Activated naive CD4-positive, alpha-beta T cell treated with anti-CD3 and anti-CD28 coated beads for 36 hours (primary cell): ENCODE measurements around the gene PARD3B. TPM values are rescaled to one million over a fixed set of nuclear protein-coding genes. Genes with fewer than 3 reads are reported as not detected.
A peak's percentile ranks its signal among the peaks of the same experiment; 100 is the strongest.

Source experiments
- CTCF ChIA-PET: fragments of 350-600 bp; sonication (Branson Sonifier 250); formaldehyde crosslinking; loops from one replicate; lab custom pipeline; 2021; ENCODE audit warnings: antibody characterized with exemption; lab: Charles Lee
- DNase-seq: peaks from one replicate; pipeline ENCODE4 v3.0.0-alpha.2; 2020
- H3K27ac Mint-ChIP-seq: one replicate; pipeline ENCODE4 v1.8.0; 2021; ENCODE audit warnings: mild to moderate bottlenecking, mixed read lengths
- H3K27me3 Mint-ChIP-seq: one replicate; pipeline ENCODE4 v1.8.0; 2021; ENCODE audit warnings: low read depth, mixed read lengths
- H3K36me3 Mint-ChIP-seq: one replicate; pipeline ENCODE4 v1.8.0; 2021; ENCODE audit warnings: low read depth, mixed read lengths
- H3K4me1 Mint-ChIP-seq: one replicate; pipeline ENCODE4 v1.8.0; 2021; ENCODE audit warnings: low read depth, mixed read lengths
- H3K4me3 Mint-ChIP-seq: one replicate; pipeline ENCODE4 v1.8.0; 2021; ENCODE audit warnings: mild to moderate bottlenecking, moderate library complexity, mixed read lengths
- H3K9me3 Mint-ChIP-seq: one replicate; pipeline ENCODE4 v1.8.0; 2021; ENCODE audit warnings: mixed read lengths
- intact Hi-C: fragments of 100-400 bp; cut with micrococcal nuclease; formaldehyde crosslinking; loops from one replicate; pipeline ENCODE4 v1.15.1; 2023
- total RNA-seq, 2 experiments: library from RNA; stranded (reverse); gene quantifications; one replicate each; pipeline ENCODE4 v1.2.3, GENCODE V29; 2021

Gene PARD3B
- total RNA-seq, 2 experiments from 2014 or later: 0.15 to 0.43 TPM

DNA sequence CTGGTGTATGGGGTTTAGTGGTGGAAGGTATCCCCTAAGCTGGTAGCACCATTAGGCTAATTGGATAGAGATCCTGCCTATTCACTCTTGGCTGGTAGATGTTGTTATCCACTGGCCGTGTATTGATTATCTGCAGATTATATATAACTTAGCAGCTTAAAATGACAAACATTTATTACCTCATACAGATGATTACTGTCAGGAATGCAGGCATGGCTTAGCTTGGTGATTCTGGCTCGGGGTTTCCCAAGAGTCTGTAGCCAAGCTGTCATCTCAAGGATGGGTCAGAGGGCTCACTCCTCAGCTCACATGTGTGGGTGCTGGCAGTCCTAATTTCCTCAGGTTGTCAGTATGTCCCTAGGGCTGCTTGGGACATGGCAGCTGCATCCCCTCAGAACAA lies 465.8 kb downstream of the PARD3B start:
- Mint-ChIP-seq H3K4me3 (no peak overlapping the region), H3K36me3 (peaks cover 2% of the 10 kb centered on the region), H3K9me3 (peaks cover 2% of the 10 kb centered on the region), H3K27ac (no peak overlapping the region), H3K27me3 (no peaks in the 10 kb centered on the region), H3K4me1 (peaks cover 16% of the 10 kb centered on the region)
- intact Hi-C loops: no loop called here
- CTCF ChIA-PET: interaction anchor here (0.6 kb wide), 1 partner anchor 324 kb away, joined by 4 read pairs; no protein-coding TSS in a partner anchor
- DNase-seq: no peak

DNA sequence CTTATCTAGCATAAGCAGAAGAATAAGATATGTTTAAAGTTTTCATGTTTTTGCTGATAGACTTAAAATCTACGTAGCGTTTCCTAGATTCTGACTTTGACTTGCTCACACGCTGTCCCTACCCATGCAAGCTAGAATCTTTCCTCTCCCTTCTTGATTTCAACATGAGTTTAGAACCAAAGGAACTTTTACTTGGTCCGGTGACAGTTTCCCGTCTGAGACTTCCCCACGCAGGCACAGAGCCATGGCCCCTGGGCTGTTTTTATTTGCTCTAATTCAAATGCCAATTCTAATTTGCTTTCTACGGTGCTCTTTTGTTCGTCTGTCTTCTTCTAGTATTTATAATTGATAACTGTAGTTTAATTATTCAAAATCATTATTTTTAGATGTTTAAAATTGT lies 467.7 kb downstream of the PARD3B start:
- H3K27me3 Mint-ChIP-seq: no peaks in the 10 kb centered on the region
- H3K36me3 Mint-ChIP-seq: no peaks in the 10 kb centered on the region
- no peak overlapping the region for H3K4me3 Mint-ChIP-seq
- H3K4me1 Mint-ChIP-seq: peaks cover 8% of the 10 kb centered on the region
- no peak overlapping the region for H3K27ac Mint-ChIP-seq
- no peaks in the 10 kb centered on the region for H3K9me3 Mint-ChIP-seq
- intact Hi-C loops: no loop called here
- no peak for DNase-seq
- CTCF ChIA-PET: no interaction called here

DNA sequence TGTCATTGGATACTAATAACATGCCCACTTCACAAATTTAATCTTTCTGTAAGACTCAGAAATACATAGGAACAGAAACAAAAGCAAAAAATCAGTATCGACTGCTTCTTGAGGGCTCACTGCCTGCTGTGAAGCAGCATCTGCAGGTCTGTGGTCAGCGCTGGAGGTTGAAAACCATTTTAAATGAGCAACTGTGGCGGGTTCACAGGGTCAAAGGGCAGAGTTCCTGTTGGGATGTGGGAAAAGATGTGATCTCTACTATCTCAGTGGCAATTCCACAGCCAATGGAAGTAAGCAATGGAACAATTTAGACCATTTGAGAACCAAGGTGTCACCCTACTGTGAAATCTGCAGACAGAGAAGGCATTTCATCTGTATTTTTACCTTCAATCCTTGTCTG lies 468.3 kb downstream of the PARD3B start:
- peaks cover 8% of the 10 kb centered on the region for H3K4me1 Mint-ChIP-seq
- CTCF ChIA-PET: no interaction called here
- DNase-seq: no peak
- H3K27me3 Mint-ChIP-seq: no peaks in the 10 kb centered on the region
- intact Hi-C loops: no loop called here
- no peak overlapping the region for H3K27ac Mint-ChIP-seq
- no peaks in the 10 kb centered on the region for H3K36me3 Mint-ChIP-seq
- H3K9me3 Mint-ChIP-seq: no peaks in the 10 kb centered on the region
- no peak overlapping the region for H3K4me3 Mint-ChIP-seq

DNA sequence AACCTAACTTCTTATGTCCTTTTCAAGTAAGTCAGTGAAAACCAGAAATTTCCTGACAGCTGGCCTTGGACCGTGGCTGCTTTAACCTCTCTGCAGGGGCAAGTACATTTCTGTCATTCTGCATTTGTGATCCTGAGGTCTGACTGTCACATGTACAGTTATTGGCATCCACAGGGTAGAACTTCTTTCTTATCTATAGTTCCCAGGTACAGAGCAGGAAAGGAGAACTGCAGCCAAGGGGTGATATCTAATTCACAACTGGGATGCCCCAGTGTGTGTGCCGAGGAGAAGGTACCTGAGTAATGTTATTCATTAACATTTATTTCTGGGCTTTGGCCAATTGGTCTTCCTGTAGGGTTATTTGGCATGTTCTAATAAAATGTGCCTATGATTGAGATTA lies 468.9 kb downstream of the PARD3B start:
- H3K27ac Mint-ChIP-seq: no peak overlapping the region
- intact Hi-C loops: no loop called here
- no peaks in the 10 kb centered on the region for H3K27me3 Mint-ChIP-seq
- peaks cover 8% of the 10 kb centered on the region for H3K4me1 Mint-ChIP-seq
- DNase-seq: no peak
- H3K4me3 Mint-ChIP-seq: no peak overlapping the region
- no peaks in the 10 kb centered on the region for H3K36me3 Mint-ChIP-seq
- CTCF ChIA-PET: no interaction called here
- peaks cover 3% of the 10 kb centered on the region for H3K9me3 Mint-ChIP-seq

DNA sequence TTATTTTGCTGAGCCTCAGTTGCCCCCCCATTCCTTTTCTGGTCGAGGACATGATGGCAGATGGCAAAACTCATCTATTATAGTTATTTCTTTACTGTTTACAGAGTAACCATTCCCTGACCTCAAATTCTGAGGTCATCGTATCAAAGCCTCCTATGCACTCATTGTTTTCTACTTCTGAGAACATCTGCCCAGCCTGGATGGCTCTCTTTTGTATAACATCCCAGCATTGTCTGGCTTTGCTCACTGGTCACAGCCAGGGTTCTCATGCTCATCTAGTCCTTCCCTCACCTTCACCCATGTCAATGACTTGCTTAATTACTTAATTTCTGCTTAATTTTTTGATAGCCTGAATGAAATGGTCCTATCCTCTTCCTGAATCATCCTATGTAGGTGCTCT lies 472.1 kb downstream of the PARD3B start:
- CTCF ChIA-PET: no interaction called here
- no peak overlapping the region for H3K4me3 Mint-ChIP-seq
- intact Hi-C loops: no loop called here
- no peak overlapping the region for H3K27ac Mint-ChIP-seq
- no peaks in the 10 kb centered on the region for H3K4me1 Mint-ChIP-seq
- DNase-seq: no peak
- H3K27me3 Mint-ChIP-seq: no peaks in the 10 kb centered on the region
- peaks cover 5% of the 10 kb centered on the region for H3K9me3 Mint-ChIP-seq
- no peaks in the 10 kb centered on the region for H3K36me3 Mint-ChIP-seq

DNA sequence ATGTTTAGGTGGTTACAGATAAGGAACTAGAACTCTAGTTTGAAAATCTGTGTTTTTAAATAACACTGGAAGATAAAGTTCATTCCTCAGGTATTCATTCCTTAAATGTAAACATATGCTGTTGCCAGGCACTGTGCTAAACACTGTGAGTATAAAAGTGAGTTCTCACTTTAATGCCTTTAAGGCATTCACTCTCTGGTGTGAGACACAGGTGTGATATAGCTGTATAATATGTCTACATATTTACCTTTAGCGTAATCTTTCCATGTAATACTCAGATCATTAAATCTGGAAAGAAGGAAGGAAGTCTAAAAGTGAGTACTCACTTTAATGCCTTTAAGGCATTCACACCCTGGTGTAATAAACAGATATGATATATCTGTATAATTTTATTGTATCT lies 472.6 kb downstream of the PARD3B start:
- intact Hi-C loops: no loop called here
- Mint-ChIP-seq H3K27me3 (no peaks in the 10 kb centered on the region), H3K9me3 (peaks cover 5% of the 10 kb centered on the region), H3K4me3 (no peak overlapping the region), H3K27ac (no peak overlapping the region), H3K4me1 (no peaks in the 10 kb centered on the region), H3K36me3 (no peaks in the 10 kb centered on the region)
- CTCF ChIA-PET: no interaction called here
- DNase-seq: no peak

DNA sequence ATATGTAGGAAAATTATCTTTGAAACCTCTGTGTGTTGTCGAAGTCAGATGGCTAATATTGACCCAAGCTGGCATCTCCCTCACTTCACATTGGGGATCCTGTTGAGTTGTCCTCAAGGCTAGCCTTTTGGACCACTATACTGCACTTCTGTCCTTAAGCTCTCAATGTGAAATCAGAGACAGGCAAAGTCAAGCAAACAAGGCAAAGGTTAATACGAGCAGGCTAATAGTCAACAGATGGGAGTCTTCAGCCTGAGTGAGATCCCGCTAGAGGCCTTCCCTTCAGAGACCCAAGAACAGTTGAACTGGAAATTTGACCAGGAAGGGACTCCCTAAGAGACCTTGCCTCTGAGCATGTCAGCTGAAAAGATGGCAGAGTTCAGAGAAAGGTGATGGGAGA lies 475.4 kb downstream of the PARD3B start:
- CTCF ChIA-PET: no interaction called here
- peaks cover 10% of the 10 kb centered on the region for H3K4me1 Mint-ChIP-seq
- H3K4me3 Mint-ChIP-seq: no peak overlapping the region
- peaks cover 5% of the 10 kb centered on the region for H3K9me3 Mint-ChIP-seq
- no peak overlapping the region for H3K27ac Mint-ChIP-seq
- no peaks in the 10 kb centered on the region for H3K36me3 Mint-ChIP-seq
- DNase-seq: no peak
- no peaks in the 10 kb centered on the region for H3K27me3 Mint-ChIP-seq
- intact Hi-C loops: no loop called here

DNA sequence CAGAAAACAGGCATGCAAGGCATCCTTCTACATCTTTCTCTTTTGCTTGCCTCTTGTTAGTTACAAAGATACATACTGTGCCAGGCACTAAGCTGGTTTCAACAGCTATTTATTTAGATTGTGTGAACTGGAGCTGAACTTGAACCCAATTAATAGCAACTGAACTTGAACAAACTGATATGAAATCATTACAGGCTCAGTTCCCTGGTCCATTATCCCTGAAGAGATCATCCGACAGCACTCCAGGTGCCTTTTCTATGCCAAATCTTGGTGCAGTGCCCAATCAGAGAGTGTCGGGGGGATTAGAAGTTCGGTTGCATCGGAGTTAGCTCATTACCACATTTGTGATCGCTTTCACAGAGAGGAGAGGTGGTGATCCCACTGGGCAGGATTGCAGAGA lies 477.6 kb downstream of the PARD3B start:
- intact Hi-C loops: no loop called here
- H3K27ac Mint-ChIP-seq: no peak overlapping the region

DNA sequence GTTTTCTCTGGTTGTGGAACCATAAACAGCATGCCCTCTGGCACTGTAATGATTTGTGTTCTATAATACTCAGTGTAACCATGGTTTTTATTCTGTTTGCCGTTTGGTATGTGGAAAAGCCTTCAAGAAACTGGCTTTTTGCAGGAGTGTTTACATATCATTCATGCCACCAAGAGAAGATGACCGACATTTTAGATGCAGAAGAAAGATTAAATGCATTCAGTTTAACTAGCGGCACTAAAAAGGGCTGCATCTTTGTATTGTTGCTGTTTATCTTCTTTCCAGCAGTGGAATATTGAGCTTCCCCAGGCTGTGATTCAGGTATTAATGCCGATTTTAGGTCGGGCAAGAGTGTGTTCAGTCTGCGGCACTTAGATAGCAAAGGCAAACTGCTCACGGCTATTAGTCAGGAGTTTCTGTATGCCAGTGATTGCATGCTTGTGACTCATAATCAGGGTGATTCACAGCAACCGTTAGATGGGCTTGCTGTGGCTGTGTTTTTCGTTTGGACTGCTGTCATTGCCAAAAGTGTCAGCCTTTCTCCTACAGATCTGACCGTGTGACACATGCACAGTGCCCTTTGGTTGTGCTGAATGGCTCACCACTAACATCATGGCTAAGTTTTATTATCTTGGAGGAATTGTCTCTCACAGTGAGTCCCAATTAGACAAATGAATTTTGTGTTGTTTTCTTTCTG lies 479.7 kb downstream of the PARD3B start:
- CTCF ChIA-PET: no interaction called here
- intact Hi-C loops: loop anchor here (2.0 kb wide), 1 partner anchor 54 kb away; no protein-coding TSS in a partner anchor
- Mint-ChIP-seq H3K9me3 (no peaks in the 10 kb centered on the region), H3K27ac (no peak overlapping the region), H3K4me3 (no peak overlapping the region), H3K36me3 (no peaks in the 10 kb centered on the region), H3K27me3 (no peaks in the 10 kb centered on the region), H3K4me1 (peaks cover 16% of the 10 kb centered on the region)
- peak; percentile 63 for DNase-seq

More for the DNA sequence above, 477.6 kb downstream of the PARD3B start:
- no peaks in the 10 kb centered on the region for H3K27me3 Mint-ChIP-seq
- H3K4me1 Mint-ChIP-seq: peaks cover 14% of the 10 kb centered on the region
- DNase-seq: no peak
- no peak overlapping the region for H3K4me3 Mint-ChIP-seq
- peaks cover 5% of the 10 kb centered on the region for H3K9me3 Mint-ChIP-seq
- CTCF ChIA-PET: no interaction called here
- no peaks in the 10 kb centered on the region for H3K36me3 Mint-ChIP-seq

DNA sequence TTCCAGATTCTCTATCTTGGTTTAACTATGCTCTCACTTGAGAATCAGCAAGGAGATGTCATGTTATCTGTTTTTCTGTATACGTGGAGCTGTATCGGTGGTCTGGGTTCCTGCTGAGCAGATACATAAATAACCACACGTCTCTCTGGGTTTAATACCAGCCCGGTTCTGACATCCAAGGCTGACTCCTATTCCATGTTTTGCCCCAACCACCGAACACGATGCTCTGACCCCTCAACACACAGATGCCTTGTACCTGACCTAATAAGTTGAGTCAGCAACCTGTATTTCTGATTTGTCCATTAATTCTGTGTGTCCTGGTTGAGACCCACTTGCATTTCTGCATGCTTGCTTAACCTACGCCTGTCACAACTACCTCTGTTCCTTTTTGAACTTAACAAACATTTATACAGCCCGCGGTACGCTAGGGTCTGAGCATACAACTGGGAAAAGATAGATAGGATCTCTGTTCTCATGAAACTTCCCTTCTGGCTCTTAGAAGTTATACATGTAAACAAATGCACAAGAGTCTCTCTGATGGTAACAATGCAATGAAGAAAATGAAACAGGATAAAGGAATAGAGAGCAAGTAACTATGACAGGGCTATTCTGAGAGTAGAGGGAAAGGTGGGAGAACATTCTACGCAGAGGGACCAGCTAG lies 480.4 kb downstream of the PARD3B start:
- Mint-ChIP-seq H3K36me3 (no peaks in the 10 kb centered on the region), H3K4me3 (no peak overlapping the region), H3K9me3 (no peaks in the 10 kb centered on the region), H3K4me1 (peaks cover 16% of the 10 kb centered on the region), H3K27me3 (no peaks in the 10 kb centered on the region), H3K27ac (no peak overlapping the region)
- CTCF ChIA-PET: no interaction called here
- intact Hi-C loops: loop anchor here (2.0 kb wide), 1 partner anchor 55 kb away; no protein-coding TSS in a partner anchor
- no peak for DNase-seq

DNA sequence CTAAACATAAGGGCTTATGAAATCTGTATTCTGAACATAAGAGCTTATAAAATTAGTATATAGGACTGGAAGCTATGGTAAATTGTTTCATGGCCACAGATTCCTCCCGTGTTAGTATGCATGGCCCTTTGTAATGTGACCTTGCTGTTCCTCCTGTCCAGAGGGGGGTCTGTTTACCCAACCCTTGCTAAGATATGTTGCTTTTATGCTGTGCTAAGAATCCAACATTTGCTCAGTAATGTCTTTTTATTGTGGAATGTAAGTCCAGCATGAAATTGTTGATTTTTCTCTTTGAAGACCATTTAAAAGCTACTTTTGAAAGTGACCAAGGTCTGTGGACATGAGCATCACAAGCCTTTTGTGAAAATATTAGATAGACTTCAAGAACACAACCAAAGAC lies 485.4 kb downstream of the PARD3B start:
- intact Hi-C loops: no loop called here
- H3K4me3 Mint-ChIP-seq: no peak overlapping the region
- H3K4me1 Mint-ChIP-seq: peaks cover 20% of the 10 kb centered on the region
- H3K27ac Mint-ChIP-seq: no peak overlapping the region
- no peaks in the 10 kb centered on the region for H3K27me3 Mint-ChIP-seq
- no peak for DNase-seq
- CTCF ChIA-PET: interaction anchor here (0.6 kb wide), 1 partner anchor 650 kb away, joined by 3 read pairs; no protein-coding TSS in a partner anchor
- no peaks in the 10 kb centered on the region for H3K9me3 Mint-ChIP-seq
- no peaks in the 10 kb centered on the region for H3K36me3 Mint-ChIP-seq

DNA sequence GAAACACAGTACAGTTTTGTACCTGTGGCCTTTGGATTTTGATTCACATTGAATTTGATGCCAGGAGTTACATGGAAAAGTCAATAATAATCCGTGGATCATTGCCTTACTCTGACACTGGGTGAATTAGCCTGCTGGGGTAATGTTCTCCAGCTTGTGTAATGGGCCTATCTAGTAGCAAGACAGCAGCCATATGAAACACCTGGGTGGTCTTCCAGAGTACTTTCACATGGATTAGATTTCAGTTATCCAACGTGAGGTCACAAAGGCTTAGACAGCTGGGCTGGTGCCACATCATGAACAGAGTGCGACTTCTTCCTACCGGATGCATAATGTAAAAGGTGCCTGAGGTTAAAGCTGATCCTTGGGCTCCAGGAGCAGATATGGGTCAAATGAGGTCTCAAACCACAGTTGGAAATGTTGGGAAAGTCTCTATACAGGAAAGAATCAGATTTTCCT lies 486.8 kb downstream of the PARD3B start:
- no peak overlapping the region for H3K27ac Mint-ChIP-seq
- no peaks in the 10 kb centered on the region for H3K36me3 Mint-ChIP-seq
- intact Hi-C loops: no loop called here
- CTCF ChIA-PET: interaction anchor here (1.4 kb wide), 1 partner anchor 25 kb away, joined by 3 read pairs; no protein-coding TSS in a partner anchor
- peaks cover 16% of the 10 kb centered on the region for H3K4me1 Mint-ChIP-seq
- H3K9me3 Mint-ChIP-seq: no peaks in the 10 kb centered on the region
- no peaks in the 10 kb centered on the region for H3K27me3 Mint-ChIP-seq
- DNase-seq: no peak
- no peak overlapping the region for H3K4me3 Mint-ChIP-seq

DNA sequence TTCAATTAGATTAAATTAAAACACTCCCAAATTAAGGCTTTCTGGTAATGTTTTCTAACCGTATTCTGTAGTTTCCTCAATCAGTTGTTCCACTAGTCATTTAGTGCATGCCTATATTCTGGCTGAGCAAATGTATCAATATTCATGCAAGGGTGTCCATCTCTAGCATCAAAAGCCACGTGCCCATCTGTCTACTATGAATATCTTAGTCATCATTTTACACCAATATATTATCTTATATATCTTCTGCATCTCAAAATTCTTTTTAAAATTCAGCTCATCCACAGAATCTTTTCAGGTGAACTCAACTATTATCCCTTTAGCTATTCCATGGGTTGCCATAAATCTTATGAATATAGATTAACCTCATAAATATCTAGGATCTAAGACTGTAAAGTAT lies 488.2 kb downstream of the PARD3B start:
- H3K4me3 Mint-ChIP-seq: no peak overlapping the region
- CTCF ChIA-PET: no interaction called here
- H3K9me3 Mint-ChIP-seq: no peaks in the 10 kb centered on the region
- H3K36me3 Mint-ChIP-seq: no peaks in the 10 kb centered on the region
- intact Hi-C loops: no loop called here
- peaks cover 15% of the 10 kb centered on the region for H3K4me1 Mint-ChIP-seq
- H3K27me3 Mint-ChIP-seq: no peaks in the 10 kb centered on the region
- no peak overlapping the region for H3K27ac Mint-ChIP-seq
- no peak for DNase-seq
